ENCODE data around the gene FAM131B.

FAM131B gene

GRCh38 chr7:143367972-143368371 lies 5.5 kb upstream of the FAM131B start:
- Histone ChIP-seq H3F3A (ENCODE audit: insufficient read depth, low read length) (no peaks in the 10 kb centered on the region), H3K4me3 (ENCODE audit: low read depth, low read length, poor library complexity, severe bottlenecking) (no peak overlapping the region), H4K20me1 (ENCODE audit: insufficient read depth, low read length) (peaks cover 3% of the 10 kb centered on the region; the same call in 1 of the 2 replicates), H3K27me3 (ENCODE audit: insufficient read depth, low read length) (peaks cover 16% of the 10 kb centered on the region), H3K79me2 (ENCODE audit: insufficient read depth, low read length) (no peaks in the 10 kb centered on the region), H3K27ac (ENCODE audit: low read depth, low read length, poor library complexity, severe bottlenecking) (no peak overlapping the region), H3K4me2 (ENCODE audit: low read length) (no peak overlapping the region), H2AFZ (ENCODE audit: low read length) (no peak overlapping the region), H3K9me3 (ENCODE audit: low read length) (no peaks in the 10 kb centered on the region), H3K4me1 (ENCODE audit: insufficient read depth, low read length, severe bottlenecking) (no peaks in the 10 kb centered on the region), H3K9me2 (ENCODE audit: low read depth, low read length) (no peaks in the 10 kb centered on the region), H3K9ac (ENCODE audit: low read length) (no peak overlapping the region), H3K36me3 (ENCODE audit: insufficient read depth, low read length) (no peaks in the 10 kb centered on the region)
- TF ChIP-seq CTCF (IDR thresholded peaks at IDR 0.05; ENCODE audit: low read length) (no peak), EZH2 (IDR thresholded peaks at IDR 0.05; ENCODE audit: borderline replicate concordance, low read length) (no peak)

GRCh38 chr7:143363016-143363937 lies 764 bp upstream of the FAM131B start:
- TF ChIP-seq CTCF (IDR thresholded peaks at IDR 0.05; ENCODE audit: low read length) (no peak), EZH2 (IDR thresholded peaks at IDR 0.05; ENCODE audit: borderline replicate concordance, low read length) (no peak)
- H4K20me1 ChIP-seq (ENCODE audit: insufficient read depth, low read length), result peaks cover 3% of the 10 kb centered on the region; the same call in 1 of the 2 replicates
- H3K4me2 ChIP-seq (ENCODE audit: low read length), result no peak overlapping the region
- H3K4me3 ChIP-seq (ENCODE audit: low read depth, low read length, poor library complexity, severe bottlenecking), result no peak overlapping the region
- H3K9ac ChIP-seq (ENCODE audit: low read length), result no peak overlapping the region
- H3K9me2 ChIP-seq (ENCODE audit: low read depth, low read length), result no peaks in the 10 kb centered on the region
- peaks cover 15% of the 10 kb centered on the region for H3K27me3 ChIP-seq (ENCODE audit: insufficient read depth, low read length)
- H3K9me3 ChIP-seq (ENCODE audit: low read length), result no peaks in the 10 kb centered on the region
- no peak overlapping the region for H2AFZ ChIP-seq (ENCODE audit: low read length)
- H3K4me1 ChIP-seq (ENCODE audit: insufficient read depth, low read length, severe bottlenecking), result no peaks in the 10 kb centered on the region
- H3K27ac ChIP-seq (ENCODE audit: low read depth, low read length, poor library complexity, severe bottlenecking), result no peak overlapping the region
- H3K79me2 ChIP-seq (ENCODE audit: insufficient read depth, low read length), result no peaks in the 10 kb centered on the region
- no peaks in the 10 kb centered on the region for H3K36me3 ChIP-seq (ENCODE audit: insufficient read depth, low read length)
- H3F3A ChIP-seq (ENCODE audit: insufficient read depth, low read length), result no peaks in the 10 kb centered on the region

GRCh38 chr7:143361552-143362130 lies 872 bp downstream of the FAM131B start:
- TF ChIP-seq EZH2 (IDR thresholded peaks at IDR 0.05; ENCODE audit: borderline replicate concordance, low read length), result no peak
- no peak for TF ChIP-seq CTCF (IDR thresholded peaks at IDR 0.05; ENCODE audit: low read length)
- no peaks in the 10 kb centered on the region for H3K79me2 ChIP-seq (ENCODE audit: insufficient read depth, low read length)
- no peaks in the 10 kb centered on the region for H3F3A ChIP-seq (ENCODE audit: insufficient read depth, low read length)
- peaks cover 8% of the 10 kb centered on the region for H3K27me3 ChIP-seq (ENCODE audit: insufficient read depth, low read length)
- no peak overlapping the region for H3K4me3 ChIP-seq (ENCODE audit: low read depth, low read length, poor library complexity, severe bottlenecking)
- H4K20me1 ChIP-seq (ENCODE audit: insufficient read depth, low read length), result peaks cover 3% of the 10 kb centered on the region; the same call in 1 of the 2 replicates
- H3K9ac ChIP-seq (ENCODE audit: low read length), result no peak overlapping the region
- H3K4me1 ChIP-seq (ENCODE audit: insufficient read depth, low read length, severe bottlenecking), result no peaks in the 10 kb centered on the region
- no peaks in the 10 kb centered on the region for H3K9me2 ChIP-seq (ENCODE audit: low read depth, low read length)
- H2AFZ ChIP-seq (ENCODE audit: low read length), result no peak overlapping the region
- peak overlapping the region; percentile 20; the same call in 1 of the 2 replicates for H3K4me2 ChIP-seq (ENCODE audit: low read length)
- H3K27ac ChIP-seq (ENCODE audit: low read depth, low read length, poor library complexity, severe bottlenecking), result no peak overlapping the region
- H3K9me3 ChIP-seq (ENCODE audit: low read length), result no peaks in the 10 kb centered on the region
- H3K36me3 ChIP-seq (ENCODE audit: insufficient read depth, low read length), result no peaks in the 10 kb centered on the region

All from OCI-LY1 (cell line).